GM19397 (cell line): ENCODE measurements around the gene CAMTA2.

Experiments
- ATAC-seq: cut with Tn5 transposase; IDR thresholded peaks from one replicate; pipeline ENCODE4 v1.9.1; 2021; ENCODE audit warnings: mild to moderate bottlenecking, moderate library complexity; ENCODE audit not compliant: unreplicated experiment

CAMTA2 gene

GRCh38 chr17:4968486-4969046, 18.9 kb downstream of the CAMTA2 start:
- no peak for ATAC-seq

GRCh38 chr17:4967539-4968485, 19.7 kb downstream of the CAMTA2 start, which contains the start of gene SPAG7:
Gene SPAG7, minus strand, starts transcription at chr17:4967817. Its CDS starts 13 bp downstream, at chr17:4967804.
- ATAC-seq = peak; percentile 63

- ATAC-seq = peak; percentile 77
These were observed 20.5 kb downstream of the CAMTA2 start for GRCh38 chr17:4966844-4967538.

GRCh38 chr17:4965311-4965986, 22.0 kb downstream of the CAMTA2 start:
- ATAC-seq = no peak

GRCh38 chr17:4960279-4960922, 27.1 kb downstream of the CAMTA2 start:
- ATAC-seq = no peak

GRCh38 chr17:4959261-4959965, 28.1 kb downstream of the CAMTA2 start:
- ATAC-seq = no peak

- ATAC-seq = no peak
These were observed 29.4 kb downstream of the CAMTA2 start for GRCh38 chr17:4958102-4958501.

GRCh38 chr17:4956493-4957061, 30.9 kb downstream of the CAMTA2 start:
- no peak for ATAC-seq

GRCh38 chr17:4955091-4955490, 32.4 kb downstream of the CAMTA2 start:
- no peak for ATAC-seq

GRCh38 chr17:4953451-4953961, 34.0 kb downstream of the CAMTA2 start:
- no peak for ATAC-seq

- ATAC-seq = no peak
These were observed 36.0 kb downstream of the CAMTA2 start for GRCh38 chr17:4951486-4951885.

GRCh38 chr17:4950746-4951204, 36.7 kb downstream of the CAMTA2 start, which contains the start of gene ENO3:
Gene ENO3, plus strand, starts transcription at chr17:4951119. Its CDS starts 711 bp downstream, at chr17:4951830.
- no peak for ATAC-seq

GRCh38 chr17:4950075-4950745, 37.3 kb downstream of the CAMTA2 start:
- no peak for ATAC-seq

- ATAC-seq = peak; percentile 31
These were observed 38.0 kb downstream of the CAMTA2 start for GRCh38 chr17:4949321-4950074.

GRCh38 chr17:4948931-4949320, 38.5 kb downstream of the CAMTA2 start:
- peak; percentile 33 for ATAC-seq

- ATAC-seq = peak; percentile 24
These were observed 39.1 kb downstream of the CAMTA2 start, which contains the start of gene PFN1 for GRCh38 chr17:4948166-4948930. Gene PFN1, minus strand, starts transcription at chr17:4948530. Its CDS starts 136 bp downstream, at chr17:4948394.
